ENCODE data around the gene OR8D4.
"Not testable (repeated sequence)": the region's sequence is repeated elsewhere in the genome, so short reads cannot be mapped to it uniquely, and the experiment has no call there.

The OR8D4 gene

GRCh38 chr11:123901867-123902266 is at the start of gene OR8D4:
Gene OR8D4 (plus strand): TSS chr11:123902167. CDS start chr11:123906432, 4,265 bp downstream.
- no peak for DNase-seq

- DNase-seq: no peak
Measured at GRCh38 chr11:123852321-123852720, 49.6 kb upstream of the OR8D4 start.

- no peak for DNase-seq
Measured at GRCh38 chr11:123853038-123853437, 48.9 kb upstream of the OR8D4 start.

- DNase-seq: no peak
Measured at GRCh38 chr11:123856444-123856843, 45.5 kb upstream of the OR8D4 start.

- no peak for DNase-seq
Measured at GRCh38 chr11:123859731-123860130, 42.2 kb upstream of the OR8D4 start.

GRCh38 chr11:123865293-123865692 is 36.7 kb upstream of the OR8D4 start:
- not testable (repeated sequence) for DNase-seq

GRCh38 chr11:123867795-123868194 is 34.2 kb upstream of the OR8D4 start:
- not testable (repeated sequence) for DNase-seq

GRCh38 chr11:123880912-123881311 is 21.1 kb upstream of the OR8D4 start:
- no peak for DNase-seq

GRCh38 chr11:123885570-123885969 is 16.4 kb upstream of the OR8D4 start, which contains the start of gene TMEM225:
Gene TMEM225 (minus strand): TSS chr11:123885670. CDS start chr11:123885425, 245 bp downstream.
- no peak for DNase-seq

- no peak for DNase-seq
Measured at GRCh38 chr11:123892031-123892430, 9.9 kb upstream of the OR8D4 start.

- no peak for DNase-seq
Measured at GRCh38 chr11:123899792-123900191, 2.2 kb upstream of the OR8D4 start.

GRCh38 chr11:123903932-123904331 is 2.0 kb downstream of the OR8D4 start:
- DNase-seq: no peak

GRCh38 chr11:123904932-123905331 is 3.0 kb downstream of the OR8D4 start:
- no peak for DNase-seq

- no peak for DNase-seq
Measured at GRCh38 chr11:123905826-123906225, 3.9 kb downstream of the OR8D4 start.

- no peak for DNase-seq
Measured at GRCh38 chr11:123920943-123921342, 19.0 kb downstream of the OR8D4 start.

GRCh38 chr11:123924027-123924426 is 22.1 kb downstream of the OR8D4 start:
- DNase-seq: no peak

- DNase-seq: no peak
Measured at GRCh38 chr11:123939317-123939716, 37.4 kb downstream of the OR8D4 start, which contains the start of gene OR4D5. Gene OR4D5 (plus strand): TSS chr11:123939617. CDS start chr11:123939617, 0 bp downstream.

- no peak for DNase-seq
Measured at GRCh38 chr11:123942413-123942812, 40.4 kb downstream of the OR8D4 start.

- DNase-seq: no peak
Measured at GRCh38 chr11:123943738-123944137, 41.8 kb downstream of the OR8D4 start, which contains the start of gene OR6T1. Gene OR6T1 (minus strand): TSS chr11:123943838. CDS start chr11:123943838, 0 bp downstream.

GRCh38 chr11:123945132-123945531 is 43.2 kb downstream of the OR8D4 start:
- no peak for DNase-seq

GRCh38 chr11:123956752-123957151 is 54.8 kb downstream of the OR8D4 start:
- no peak for DNase-seq
